HUES48 (cell line): Measurements from ENCODE around the gene GP9.
"Not testable (repeated sequence)": the region's sequence is repeated elsewhere in the genome, so short reads cannot be mapped to it uniquely, and the experiment has no call there.

ENCODE experiments used
- H3K27ac ChIP-seq: one replicate; pipeline ENCODE4 v1.7.0; 2013; ENCODE audit warnings: low read depth, low read length, inconsistent platforms
- H3K27me3 ChIP-seq: 2 replicates; pipeline ENCODE4 v1.6.1; 2013; ENCODE audit warnings: mild to moderate bottlenecking, low read length; ENCODE audit not compliant: control insufficient read depth, insufficient read depth
- H3K36me3 ChIP-seq: 2 replicates; pipeline ENCODE4 v1.6.1; 2013; ENCODE audit warnings: low read length; ENCODE audit not compliant: control insufficient read depth, insufficient read depth
- H3K4me1 ChIP-seq: 2 replicates; pipeline ENCODE4 v1.6.1; 2013; ENCODE audit warnings: mild to moderate bottlenecking, low read length; ENCODE audit not compliant: control insufficient read depth, insufficient read depth
- H3K4me3 ChIP-seq: 2 replicates; pipeline ENCODE4 v1.5.1; 2013; ENCODE audit warnings: mild to moderate bottlenecking, low read depth, low read length
- H3K9ac ChIP-seq: 2 replicates; pipeline ENCODE4 v1.6.1; 2013; ENCODE audit warnings: mild to moderate bottlenecking, low read depth, low read length, moderate library complexity
- H3K9me3 ChIP-seq: 2 replicates; pipeline ENCODE4 v1.6.1; 2013; ENCODE audit warnings: low read length; ENCODE audit not compliant: control insufficient read depth, insufficient read depth

The GP9 gene

DNA sequence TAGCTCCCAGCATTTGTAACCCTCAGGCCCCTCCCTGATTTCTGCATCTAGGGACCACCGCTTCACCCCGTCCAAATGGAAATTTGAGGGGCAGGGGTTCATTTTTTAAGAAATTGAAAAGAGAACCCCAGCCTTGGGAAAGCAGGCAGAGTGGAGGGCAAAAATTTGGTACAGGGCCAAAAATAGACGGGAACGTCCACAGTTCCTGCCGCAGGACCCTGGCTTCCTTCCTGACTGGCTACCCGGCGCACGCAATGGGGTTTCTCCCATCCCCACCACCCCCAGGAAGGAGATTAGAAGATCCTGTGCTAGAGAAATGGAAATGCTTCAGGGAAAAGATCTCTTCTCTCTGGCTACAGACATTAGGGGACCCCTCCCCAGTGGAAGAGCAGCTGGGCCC is 20.9 kb downstream of the GP9 start:
- H3K27ac ChIP-seq: no peak overlapping the region
- no peak overlapping the region for H3K9ac ChIP-seq
- no peaks in the 10 kb centered on the region for H3K27me3 ChIP-seq
- H3K36me3 ChIP-seq: no peaks in the 10 kb centered on the region
- no peaks in the 10 kb centered on the region for H3K9me3 ChIP-seq
- H3K4me3 ChIP-seq: no peak overlapping the region
- H3K4me1 ChIP-seq: no peaks in the 10 kb centered on the region

DNA sequence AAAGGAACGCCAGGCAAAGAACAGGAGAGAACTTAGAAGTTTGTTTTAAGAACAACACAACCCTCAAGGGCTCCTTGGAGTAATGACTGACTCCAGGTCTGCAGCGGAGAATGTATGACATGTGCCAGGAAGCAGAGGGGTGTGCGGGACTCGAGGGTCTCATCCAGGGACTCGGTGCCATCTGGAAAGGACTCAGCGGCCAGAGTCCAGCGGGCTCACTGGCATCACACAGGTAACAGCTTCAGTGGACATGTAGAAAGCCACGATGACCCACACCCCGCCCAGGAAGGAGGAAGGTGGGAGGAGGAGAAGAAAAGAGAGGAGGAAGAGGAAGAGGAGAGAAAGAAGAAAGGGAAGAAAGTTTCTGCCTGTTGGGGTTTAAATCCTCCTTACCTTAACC is 21.4 kb downstream of the GP9 start:
- Histone ChIP-seq H3K4me1 (no peaks in the 10 kb centered on the region), H3K27ac (no peak overlapping the region), H3K9me3 (no peaks in the 10 kb centered on the region), H3K9ac (no peak overlapping the region), H3K36me3 (no peaks in the 10 kb centered on the region), H3K27me3 (no peaks in the 10 kb centered on the region), H3K4me3 (no peak overlapping the region)

DNA sequence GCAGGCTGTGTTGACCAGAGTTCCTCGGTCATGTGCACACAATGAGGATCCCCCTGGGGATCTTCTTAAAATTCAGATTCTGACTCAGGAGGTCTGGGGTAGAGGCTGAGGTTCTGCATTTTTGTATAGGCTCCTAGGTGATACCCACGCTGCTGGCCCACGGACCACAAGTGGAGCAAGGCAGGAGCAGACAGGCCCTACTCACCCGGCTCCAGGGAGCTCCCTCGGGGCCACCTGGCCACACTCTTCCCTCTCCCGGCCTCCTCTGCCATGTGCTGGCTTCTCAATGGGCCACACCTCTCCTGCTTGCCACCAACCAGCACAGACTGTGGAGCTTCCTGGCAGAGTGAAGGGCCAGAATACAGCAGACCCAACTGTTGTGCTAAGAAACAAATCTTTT is 23.9 kb downstream of the GP9 start:
- Histone ChIP-seq H3K9me3 (no peaks in the 10 kb centered on the region), H3K9ac (no peak overlapping the region), H3K36me3 (no peaks in the 10 kb centered on the region), H3K4me1 (no peaks in the 10 kb centered on the region), H3K4me3 (no peak overlapping the region), H3K27me3 (no peaks in the 10 kb centered on the region), H3K27ac (no peak overlapping the region)

- H3K4me1 ChIP-seq: no peaks in the 10 kb centered on the region
- H3K9ac ChIP-seq: no peak overlapping the region
- no peaks in the 10 kb centered on the region for H3K36me3 ChIP-seq
- H3K9me3 ChIP-seq: no peaks in the 10 kb centered on the region
- no peak overlapping the region for H3K27ac ChIP-seq
- H3K27me3 ChIP-seq: no peaks in the 10 kb centered on the region
- H3K4me3 ChIP-seq: no peak overlapping the region
These were observed 24.7 kb downstream of the GP9 start for GRCh38 chr3:129085165-129085715.

GRCh38 chr3:129085818-129086217 is 25.2 kb downstream of the GP9 start:
- Histone ChIP-seq H3K27me3 (no peaks in the 10 kb centered on the region), H3K4me1 (no peaks in the 10 kb centered on the region), H3K27ac (no peak overlapping the region), H3K36me3 (no peaks in the 10 kb centered on the region), H3K9me3 (no peaks in the 10 kb centered on the region), H3K9ac (no peak overlapping the region), H3K4me3 (no peak overlapping the region)

GRCh38 chr3:129087138-129087702 is 26.6 kb downstream of the GP9 start:
- Histone ChIP-seq H3K27me3 (no peaks in the 10 kb centered on the region), H3K4me3 (no peak overlapping the region), H3K9ac (no peak overlapping the region), H3K36me3 (peaks cover 6% of the 10 kb centered on the region; the same call in 1 of the 2 replicates), H3K9me3 (no peaks in the 10 kb centered on the region), H3K4me1 (no peaks in the 10 kb centered on the region), H3K27ac (no peak overlapping the region)

DNA sequence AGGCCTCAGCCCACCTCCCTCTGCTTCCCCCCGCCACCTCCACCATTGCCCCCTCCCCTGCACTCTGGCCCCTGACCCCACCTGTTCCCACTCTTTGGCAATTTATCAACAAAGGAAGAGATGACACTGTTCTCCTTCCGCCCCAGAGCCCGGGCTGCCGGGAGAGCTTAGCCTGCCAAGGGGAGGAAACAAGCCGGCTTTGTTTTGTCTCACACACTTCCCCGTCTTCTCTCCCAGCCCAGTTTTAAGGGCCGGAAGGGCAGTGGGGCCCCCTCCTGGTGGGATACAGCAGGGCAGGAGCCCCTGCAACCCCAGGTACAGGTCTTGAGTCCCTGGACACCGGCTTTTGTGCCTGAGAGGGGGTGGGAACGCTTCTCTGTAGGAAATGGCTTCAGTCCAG is 27.3 kb downstream of the GP9 start:
- H3K4me1 ChIP-seq, H3K27me3 ChIP-seq, H3K36me3 ChIP-seq, H3K27ac ChIP-seq, H3K4me3 ChIP-seq, H3K9me3 ChIP-seq, H3K9ac ChIP-seq: not testable (repeated sequence)

DNA sequence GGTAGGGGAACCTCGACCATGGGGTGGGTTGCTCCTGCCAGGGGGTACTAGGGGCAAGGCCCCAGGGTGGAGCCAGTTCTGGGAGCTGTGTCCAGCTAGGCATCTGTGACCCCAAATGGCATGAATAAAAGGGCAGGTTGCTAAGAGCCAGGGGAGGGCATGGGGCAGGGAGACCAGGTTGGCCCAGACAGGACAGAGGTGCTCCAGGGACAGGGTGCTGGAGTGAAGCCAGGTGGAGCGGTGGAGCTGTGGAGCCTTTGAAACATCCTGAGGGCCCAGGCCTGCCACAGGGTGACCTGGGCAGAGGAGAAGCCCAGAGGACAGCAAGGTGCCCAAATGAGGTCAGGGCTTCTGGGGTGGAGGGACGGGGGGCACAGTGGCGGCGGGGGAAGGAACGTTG is 27.7 kb downstream of the GP9 start:
- H3K9me3 ChIP-seq, H3K9ac ChIP-seq, H3K36me3 ChIP-seq, H3K4me1 ChIP-seq, H3K4me3 ChIP-seq, H3K27me3 ChIP-seq, H3K27ac ChIP-seq: not testable (repeated sequence)

GRCh38 chr3:129095285-129095684 is 34.7 kb downstream of the GP9 start:
- Histone ChIP-seq H3K9me3 (no peaks in the 10 kb centered on the region), H3K36me3 (peaks cover 18% of the 10 kb centered on the region), H3K27me3 (no peaks in the 10 kb centered on the region), H3K27ac (no peak overlapping the region), H3K4me3 (no peak overlapping the region), H3K9ac (no peak overlapping the region), H3K4me1 (no peaks in the 10 kb centered on the region)

DNA sequence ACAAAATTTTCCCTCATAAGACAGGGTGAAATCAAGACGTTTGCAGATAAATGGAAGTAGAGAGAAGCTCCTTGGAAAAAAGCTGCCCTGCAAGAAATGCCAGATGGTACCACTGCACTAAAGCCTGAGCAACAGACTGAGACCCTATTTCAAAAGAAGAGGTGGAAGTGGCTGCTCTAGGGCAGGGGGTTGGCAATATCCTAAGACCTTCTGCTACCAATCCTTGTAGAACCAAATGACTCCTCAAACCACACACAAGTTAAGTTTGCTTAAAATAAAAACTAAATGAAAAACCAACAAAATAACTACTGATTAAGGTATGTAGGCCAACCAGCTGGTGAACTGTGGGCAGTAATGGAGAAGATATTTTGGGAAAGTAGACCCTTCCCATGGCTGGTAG is 39.7 kb downstream of the GP9 start:
- H3K27ac ChIP-seq: no peak overlapping the region
- H3K36me3 ChIP-seq: no peaks in the 10 kb centered on the region
- H3K27me3 ChIP-seq: no peaks in the 10 kb centered on the region
- no peaks in the 10 kb centered on the region for H3K9me3 ChIP-seq
- no peak overlapping the region for H3K4me3 ChIP-seq
- H3K4me1 ChIP-seq: no peaks in the 10 kb centered on the region
- no peak overlapping the region for H3K9ac ChIP-seq

DNA sequence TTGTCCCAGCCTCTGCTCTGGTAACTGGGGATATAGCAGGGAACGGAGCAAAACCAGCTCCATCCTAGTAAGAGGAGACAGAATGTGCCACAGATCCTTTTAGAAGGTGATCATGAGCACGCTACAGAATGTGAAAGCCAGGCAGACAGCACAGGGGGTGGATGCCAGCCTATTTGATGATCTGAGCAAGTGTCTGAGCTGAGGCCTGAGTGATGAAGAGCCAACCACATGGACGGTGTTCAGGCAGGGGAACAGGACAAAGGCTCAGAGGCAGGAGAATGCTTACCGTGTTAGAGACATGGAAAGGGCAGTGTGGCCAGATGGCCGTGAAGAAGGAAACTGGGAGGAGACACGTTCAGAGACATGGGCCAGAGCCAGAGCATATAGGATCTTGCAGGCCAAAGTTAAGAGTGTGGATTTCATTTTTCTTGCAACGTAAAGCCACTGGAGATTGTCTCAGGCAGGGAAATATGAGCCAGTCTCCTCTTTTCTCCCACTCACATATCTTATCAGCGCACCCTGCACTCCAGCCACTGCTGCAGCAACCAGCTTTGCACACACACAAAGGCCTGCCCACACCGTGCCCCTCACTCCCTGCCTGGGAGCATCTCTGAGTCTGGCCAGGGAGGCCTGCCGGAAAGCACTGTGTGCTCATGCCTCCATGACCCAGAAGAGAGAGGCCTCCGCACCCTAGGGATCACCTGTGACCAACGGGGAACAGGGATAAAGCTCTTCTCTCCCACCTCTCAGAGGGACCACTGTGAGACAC is 41.0 kb downstream of the GP9 start:
- H3K4me1 ChIP-seq: no peaks in the 10 kb centered on the region; the same call in 1 of the 2 replicates
- H3K9me3 ChIP-seq: no peaks in the 10 kb centered on the region
- no peak overlapping the region for H3K9ac ChIP-seq
- no peaks in the 10 kb centered on the region for H3K27me3 ChIP-seq
- H3K36me3 ChIP-seq: no peaks in the 10 kb centered on the region
- H3K27ac ChIP-seq: no peak overlapping the region
- no peak overlapping the region for H3K4me3 ChIP-seq
